ENCODE data around the gene PAK6.

The PAK6 gene

GRCh38 chr15:40204100-40204499, 34.8 kb upstream of the PAK6 start:
- H3K4me3 ChIP-seq (ENCODE audit: low read depth, low read length): no peak overlapping the region
- in situ Hi-C loops (cut with HindIII; ENCODE audit: low sequenced_read_pairs): no loop called here
- no peak for DNase-seq (ENCODE audit: low read depth, low spot score)
- no peak for TF ChIP-seq CTCF (IDR thresholded peaks at IDR 0.05; ENCODE audit: low read depth, low read length)

GRCh38 chr15:40217166-40217824, 21.6 kb upstream of the PAK6 start:
- peak; percentile 70 for TF ChIP-seq CTCF (IDR thresholded peaks at IDR 0.05; ENCODE audit: low read depth, low read length)
- no peak overlapping the region for H3K4me3 ChIP-seq (ENCODE audit: low read depth, low read length)
- peak; percentile 67 for DNase-seq (ENCODE audit: low read depth, low spot score)
- in situ Hi-C loops (cut with HindIII; ENCODE audit: low sequenced_read_pairs): no loop called here

- in situ Hi-C loops (cut with HindIII; ENCODE audit: low sequenced_read_pairs): no loop called here
- DNase-seq (ENCODE audit: low read depth, low spot score): no peak
- no peak overlapping the region for H3K4me3 ChIP-seq (ENCODE audit: low read depth, low read length)
- TF ChIP-seq CTCF (IDR thresholded peaks at IDR 0.05; ENCODE audit: low read depth, low read length): no peak
These were observed 19.1 kb upstream of the PAK6 start for GRCh38 chr15:40219801-40220200.

- H3K4me3 ChIP-seq (ENCODE audit: low read depth, low read length): no peak overlapping the region
- TF ChIP-seq CTCF (IDR thresholded peaks at IDR 0.05; ENCODE audit: low read depth, low read length): no peak
- in situ Hi-C loops (cut with HindIII; ENCODE audit: low sequenced_read_pairs): no loop called here
- no peak for DNase-seq (ENCODE audit: low read depth, low spot score)
These were observed 16.7 kb upstream of the PAK6 start for GRCh38 chr15:40222131-40222530.

GRCh38 chr15:40226736-40227135, 12.1 kb upstream of the PAK6 start:
- no peak for DNase-seq (ENCODE audit: low read depth, low spot score)
- H3K4me3 ChIP-seq (ENCODE audit: low read depth, low read length): no peak overlapping the region
- no peak for TF ChIP-seq CTCF (IDR thresholded peaks at IDR 0.05; ENCODE audit: low read depth, low read length)
- in situ Hi-C loops (cut with HindIII; ENCODE audit: low sequenced_read_pairs): no loop called here

- no peak for TF ChIP-seq CTCF (IDR thresholded peaks at IDR 0.05; ENCODE audit: low read depth, low read length)
- no peak overlapping the region for H3K4me3 ChIP-seq (ENCODE audit: low read depth, low read length)
- DNase-seq (ENCODE audit: low read depth, low spot score): no peak
- in situ Hi-C loops (cut with HindIII; ENCODE audit: low sequenced_read_pairs): no loop called here
These were observed 9.5 kb upstream of the PAK6 start for GRCh38 chr15:40229316-40229715.
